IMR-90 (cell line): Measurements from ENCODE around the gene VPS8. TPM values are rescaled to one million over a fixed set of nuclear protein-coding genes. Genes with fewer than 3 reads are reported as not detected.

Source experiments
- ATAC-seq: fragments of 200-7000 bp; cut with Tn5 transposase; 2 replicates; pipeline ENCODE4 v1.9.1; 2020; ENCODE audit warnings: low read depth, mild to moderate bottlenecking, moderate library complexity
- BruUV-seq: library from RNA; stranded (reverse); fragments of 400-500 nt; replicated peaks from 2 replicates; lab custom pipeline; 2021; lab: Mats Ljungman, UMichigan
- CTCF ChIA-PET: fragments of 300-600 bp; formaldehyde crosslinking; extraction: SDS; loops from one replicate; lab custom pipeline; 2021; ENCODE audit warnings: antibody characterized with exemption; lab: Yijun Ruan, JAX
- POLR2A ChIA-PET: fragments of 300-600 bp; sonication (Branson Sonifier 250); formaldehyde crosslinking; loops from one replicate; lab custom pipeline; 2022; ENCODE audit warnings: antibody characterized with exemption; ENCODE audit not compliant: unreplicated experiment; lab: Charles Lee
- DNase-seq: peaks from one replicate; pipeline ENCODE4 v3.0.0; 2013
- H2AFZ ChIP-seq: replicated peaks from 2 replicates; pipeline ENCODE3; 2013; ENCODE audit warnings: low read length, mild to moderate bottlenecking; ENCODE audit not compliant: poor library complexity
- H2AK5ac ChIP-seq: 2 replicates; pipeline ENCODE4 v1.6.1; 2013; ENCODE audit warnings: low read depth, low read length, inconsistent platforms
- H2AK9ac ChIP-seq: replicated peaks from 2 replicates; pipeline ENCODE3; 2013; ENCODE audit warnings: mild to moderate bottlenecking, low read depth, low read length, moderate library complexity; ENCODE audit not compliant: poor library complexity
- H2BK120ac ChIP-seq: 2 replicates; pipeline ENCODE4 v1.6.1; 2013; ENCODE audit warnings: low read depth, low read length, inconsistent platforms
- H2BK15ac ChIP-seq: 3 replicates; pipeline ENCODE4 v1.6.1; 2013; ENCODE audit warnings: low read depth, low read length, inconsistent platforms
- H2BK20ac ChIP-seq: 2 replicates; pipeline ENCODE4 v1.6.1; 2013; ENCODE audit warnings: low read depth, mild to moderate bottlenecking, inconsistent platforms, low read length, moderate library complexity
- H2BK5ac ChIP-seq: 2 replicates; pipeline ENCODE4 v1.6.1; 2013; ENCODE audit warnings: mild to moderate bottlenecking, low read depth, low read length, inconsistent platforms; ENCODE audit not compliant: poor library complexity, severe bottlenecking
- H3K14ac ChIP-seq: replicated peaks from 2 replicates; pipeline ENCODE4 v1.6.1; 2013; ENCODE audit warnings: low read depth, low read length, inconsistent platforms
- H3K18ac ChIP-seq: 2 replicates; pipeline ENCODE4 v1.6.1; 2013; ENCODE audit warnings: low read depth, low read length, control low read depth
- H3K23ac ChIP-seq: 2 replicates; pipeline ENCODE4 v1.6.1; 2013; ENCODE audit warnings: low read depth, low read length, inconsistent platforms
- H3K27ac ChIP-seq: 2 replicates; pipeline ENCODE4 v1.5.1; 2013; ENCODE audit warnings: mild to moderate bottlenecking, control low read depth, low read length; ENCODE audit not compliant: insufficient read depth
- H3K27me3 ChIP-seq: 2 replicates; pipeline ENCODE4 v1.6.1; 2013; ENCODE audit warnings: low read length; ENCODE audit not compliant: control insufficient read depth, insufficient read depth
- H3K36me3 ChIP-seq: 2 replicates; pipeline ENCODE4 v1.6.1; 2013; ENCODE audit warnings: low read length, mixed read lengths; ENCODE audit not compliant: control insufficient read depth, insufficient read depth
- H3K4ac ChIP-seq: 2 replicates; pipeline ENCODE4 v1.6.1; 2013; ENCODE audit warnings: low read depth, low read length, inconsistent platforms
- H3K4me1 ChIP-seq: 2 replicates; pipeline ENCODE4 v1.6.1; 2013; ENCODE audit warnings: low read length, mixed read lengths; ENCODE audit not compliant: control insufficient read depth, insufficient read depth
- H3K4me2 ChIP-seq: 2 replicates; pipeline ENCODE4 v1.6.1; 2013; ENCODE audit warnings: low read depth, mild to moderate bottlenecking, control low read depth, low read length, moderate library complexity
- H3K4me3 ChIP-seq: 2 replicates; pipeline ENCODE4 v1.5.1; 2013; ENCODE audit warnings: low read depth, mild to moderate bottlenecking, control low read depth, low read length, moderate library complexity; ENCODE audit not compliant: insufficient read depth
- H3K56ac ChIP-seq: 2 replicates; pipeline ENCODE4 v1.6.1; 2013; ENCODE audit warnings: low read length, inconsistent platforms; ENCODE audit not compliant: insufficient read depth; ENCODE audit errors: extremely low read depth
- H3K79me1 ChIP-seq, 2 experiments: 2 replicates each; pipeline ENCODE4 v1.6.1; 2013; ENCODE audit warnings: low read length in 2 of 2, inconsistent platforms in 1 of 2, low read depth in 1 of 2
- H3K9ac ChIP-seq: 2 replicates; pipeline ENCODE4 v1.6.1; 2013; ENCODE audit warnings: low read depth, low read length, control low read depth
- H3K9me1 ChIP-seq: 2 replicates; pipeline ENCODE4 v1.6.1; 2013; ENCODE audit warnings: low read length, inconsistent platforms; ENCODE audit not compliant: insufficient read depth
- H3K9me3 ChIP-seq: 2 replicates; pipeline ENCODE4 v1.6.1; 2013; ENCODE audit warnings: low read length; ENCODE audit not compliant: control insufficient read depth, insufficient read depth
- H4K20me1 ChIP-seq: 2 replicates; pipeline ENCODE4 v1.6.1; 2013; ENCODE audit warnings: low read length, inconsistent platforms; ENCODE audit not compliant: insufficient read depth
- H4K5ac ChIP-seq: 2 replicates; pipeline ENCODE4 v1.6.1; 2013; ENCODE audit warnings: mild to moderate bottlenecking, low read depth, low read length, control low read depth
- H4K8ac ChIP-seq, 2 experiments: 2 replicates each; pipeline ENCODE4 v1.6.1; 2013; ENCODE audit warnings: low read depth in 2 of 2, low read length in 2 of 2, control low read depth in 1 of 2, inconsistent platforms in 1 of 2
- H4K91ac ChIP-seq: 2 replicates; pipeline ENCODE4 v1.6.1; 2013; ENCODE audit warnings: low read depth, low read length, inconsistent platforms; ENCODE audit not compliant: insufficient read depth
- CEBPB ChIP-seq: IDR thresholded peaks from 2 replicates; pipeline ENCODE4 v1.6.1; 2012; ENCODE audit warnings: low read depth, low read length, improper control_type of control experiment
- CHD1 ChIP-seq: IDR thresholded peaks from 2 replicates; pipeline ENCODE4 v1.6.1; 2012; ENCODE audit warnings: low read depth, low read length, improper control_type of control experiment
- dilution Hi-C: fragments of 300-500 bp; cut with HindIII; formaldehyde crosslinking; loops from one replicate; pipeline ENCODE4 v1.14.3; 2018; ENCODE audit warnings: low sequenced_read_pairs; ENCODE audit not compliant: unreplicated experiment
- in situ Hi-C: fragments of 300-500 bp; cut with MboI; formaldehyde crosslinking; loops from 3 replicates; pipeline ENCODE4 v1.14.3; 2019; ENCODE audit warnings: low sequenced_read_pairs, inconsistent platforms, mixed read lengths
- intact Hi-C: fragments of 100-400 bp; cut with micrococcal nuclease; formaldehyde crosslinking; loops from 2 replicates; pipeline ENCODE4 v1.10.0; 2022
- polyA plus RNA-seq, 3 experiments: library from polyadenylated mRNA; depleted of rRNA; stranded (reverse); fragments of >200 nt; gene quantifications; 2 replicates each; pipeline ENCODE4 v1.2.3, GENCODE V29; 2012; ENCODE audit warnings: low replicate concordance in 1 of 3
- total RNA-seq: library from RNA; depleted of rRNA; stranded (reverse); fragments of >200 nt; gene quantifications from 2 replicates; pipeline ENCODE4 v1.2.3, GENCODE V29; 2012

The VPS8 gene
- total and polyA plus RNA-seq, 2 of the 4 experiments (the other 2 are of a cell fraction), result 14.0 to 56.1 TPM

DNA sequence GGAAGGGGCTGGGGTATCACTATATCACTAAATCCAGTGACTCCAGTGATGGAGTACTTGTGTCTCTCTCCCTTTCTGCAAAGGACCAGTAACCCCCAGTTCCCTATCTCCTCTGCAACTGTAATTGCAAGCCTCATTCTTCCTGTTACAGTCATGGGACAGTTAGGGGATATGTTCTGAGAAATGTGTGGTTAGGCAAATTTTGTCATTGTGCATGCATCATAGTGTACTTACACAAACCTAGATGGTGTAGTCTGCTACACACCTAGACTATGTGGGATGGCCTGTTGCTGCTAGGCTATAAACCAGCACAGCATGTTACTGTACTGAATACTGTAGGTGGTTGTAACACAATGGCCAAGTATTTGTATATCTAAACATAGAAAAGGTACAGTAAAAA, 2.2 kb downstream of the VPS8 start:
- Histone ChIP-seq H3K27ac (no peak overlapping the region), H3K9ac (peak overlapping the region; percentile 10; the same call in 1 of the 2 replicates), H2AFZ (no peak overlapping the region), H2AK9ac (no peak overlapping the region), H2AK5ac (peak overlapping the region; percentile 66; the same call in 1 of the 2 replicates), H3K18ac (no peak overlapping the region), H3K9me1 (peaks cover 15% of the 10 kb centered on the region), H3K9me3 (no peaks in the 10 kb centered on the region), H4K8ac (no peak overlapping the region), H2BK120ac (no peak overlapping the region), H4K20me1 (peaks cover 11% of the 10 kb centered on the region; the same call in 1 of the 2 replicates), H2BK15ac (no peak overlapping the region), H3K4ac (peak overlapping the region; percentile 4; the same call in 1 of the 2 replicates), H3K36me3 (no peaks in the 10 kb centered on the region; the same call in 1 of the 2 replicates), H3K4me1 (peaks cover 8% of the 10 kb centered on the region), H3K4me3 (no peak overlapping the region), H3K79me1 (peaks cover 18 to 49% of the 10 kb centered on the region in 2 experiments), H3K23ac (no peak overlapping the region), H2BK5ac (peak overlapping the region; percentile 49), H3K4me2 (no peak overlapping the region; the same call in 1 of the 2 replicates), H3K27me3 (no peaks in the 10 kb centered on the region), H3K14ac (no peak overlapping the region), H2BK20ac (no peak overlapping the region), H4K91ac (no peak overlapping the region), H3K56ac (no peak overlapping the region), H4K5ac (no peak overlapping the region)
- in situ Hi-C loops (no loop called here), dilution Hi-C loops (no loop called here), intact Hi-C loops (no loop called here)
- peak; percentile 6; the same call in 1 of the 2 replicates for TF ChIP-seq CEBPB
- no peak for TF ChIP-seq CHD1
- ChIA-PET CTCF (interaction anchor here (1.1 to 3.0 kb wide), 2 partner anchors 11 to 253 kb away, joined by 3 to 10 read pairs; no protein-coding TSS in a partner anchor), POLR2A (no interaction called here)
- ATAC-seq (no peak), DNase-seq (peak; percentile 63)
- BruUV-seq, result no TSS peak
